Measurements from ENCODE around the gene MGARP.

- TF ChIP-seq EZH2phosphoT487 (IDR thresholded peaks at IDR 0.05; ENCODE audit: borderline replicate concordance, low read depth, low read length), result no peak
- TF ChIP-seq, protein P1, sequence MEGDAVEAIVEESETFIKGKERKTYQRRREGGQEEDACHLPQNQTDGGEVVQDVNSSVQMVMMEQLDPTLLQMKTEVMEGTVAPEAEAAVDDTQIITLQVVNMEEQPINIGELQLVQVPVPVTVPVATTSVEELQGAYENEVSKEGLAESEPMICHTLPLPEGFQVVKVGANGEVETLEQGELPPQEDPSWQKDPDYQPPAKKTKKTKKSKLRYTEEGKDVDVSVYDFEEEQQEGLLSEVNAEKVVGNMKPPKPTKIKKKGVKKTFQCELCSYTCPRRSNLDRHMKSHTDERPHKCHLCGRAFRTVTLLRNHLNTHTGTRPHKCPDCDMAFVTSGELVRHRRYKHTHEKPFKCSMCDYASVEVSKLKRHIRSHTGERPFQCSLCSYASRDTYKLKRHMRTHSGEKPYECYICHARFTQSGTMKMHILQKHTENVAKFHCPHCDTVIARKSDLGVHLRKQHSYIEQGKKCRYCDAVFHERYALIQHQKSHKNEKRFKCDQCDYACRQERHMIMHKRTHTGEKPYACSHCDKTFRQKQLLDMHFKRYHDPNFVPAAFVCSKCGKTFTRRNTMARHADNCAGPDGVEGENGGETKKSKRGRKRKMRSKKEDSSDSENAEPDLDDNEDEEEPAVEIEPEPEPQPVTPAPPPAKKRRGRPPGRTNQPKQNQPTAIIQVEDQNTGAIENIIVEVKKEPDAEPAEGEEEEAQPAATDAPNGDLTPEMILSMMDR (conservative IDR thresholded peaks at IDR 0.05; ENCODE audit: low read length), result no peak
These were observed 31.9 kb upstream of the MGARP start for GRCh38 chr4:139311909-139312308.
